ENCODE measurements around the gene ZFAND3.

DNA sequence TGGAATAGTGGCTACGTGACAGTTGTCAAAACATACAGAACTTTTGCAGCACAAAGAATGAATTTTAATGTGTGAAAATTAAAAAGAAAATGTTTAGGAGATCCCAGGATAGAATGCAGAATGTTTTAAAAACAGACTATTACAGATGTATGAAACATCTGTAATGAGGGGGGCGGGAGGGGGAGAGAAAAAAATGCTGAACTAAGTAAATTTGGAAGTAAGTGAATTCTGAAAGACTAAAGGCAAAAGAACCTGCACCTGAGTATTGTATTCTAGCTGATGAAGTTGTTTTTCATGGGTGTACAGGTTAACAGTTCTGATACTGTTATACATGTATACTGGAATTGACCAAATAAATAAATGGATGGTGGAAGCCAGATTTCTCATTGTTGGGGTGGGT lies 178.8 kb downstream of the ZFAND3 start:
- TF ChIP-seq CTCF (IDR thresholded peaks at IDR 0.05; ENCODE audit: poor library complexity) (no peak), EZH2phosphoT487 (IDR thresholded peaks at IDR 0.05; ENCODE audit: low read depth, severe bottlenecking, unreplicated experiment) (no peak)

Measured in hepatocyte (in vitro differentiated cells).